NT2/D1 (cell line): ENCODE measurements around the gene RBM25.

ENCODE experiments used
- DNase-seq: peaks from one replicate; pipeline ENCODE4 v3.0.0-alpha.2; 2011; ENCODE audit warnings: low read depth, low spot score
- H3K27me3 ChIP-seq: 2 replicates; pipeline ENCODE4 v1.6.0; 2011; ENCODE audit warnings: mild to moderate bottlenecking; ENCODE audit not compliant: insufficient read length, insufficient read depth
- H3K36me3 ChIP-seq: 2 replicates; pipeline ENCODE4 v1.6.1; 2011; ENCODE audit warnings: mild to moderate bottlenecking, low read length, mixed read lengths; ENCODE audit not compliant: insufficient read depth, insufficient read length
- H3K4me1 ChIP-seq: 2 replicates; pipeline ENCODE4 v1.5.1; 2011; ENCODE audit not compliant: insufficient read depth, insufficient read length
- H3K4me3 ChIP-seq: 2 replicates; pipeline ENCODE4 v1.5.1; 2011; ENCODE audit warnings: low read depth; ENCODE audit not compliant: insufficient read length
- H3K9ac ChIP-seq: 2 replicates; pipeline ENCODE4 v1.6.0; 2011; ENCODE audit warnings: low read depth; ENCODE audit not compliant: insufficient read length
- H3K9me3 ChIP-seq: 2 replicates; pipeline ENCODE4 v1.5.1; 2011; ENCODE audit warnings: mild to moderate bottlenecking, low read length; ENCODE audit not compliant: insufficient read depth
- SUZ12 ChIP-seq: IDR thresholded peaks from 2 replicates; pipeline ENCODE4 v1.6.1; 2011; ENCODE audit not compliant: insufficient read length, insufficient read depth; ENCODE audit errors: extremely low read depth
- YY1 ChIP-seq: IDR thresholded peaks from 2 replicates; pipeline ENCODE4 v1.6.1; 2011; ENCODE audit not compliant: insufficient read length, insufficient read depth
- ZNF274 ChIP-seq: IDR thresholded peaks from 2 replicates; pipeline ENCODE4 v1.6.1; 2011; ENCODE audit warnings: mild to moderate bottlenecking, low read depth, low read length

RBM25 gene

GRCh38 chr14:73105050-73105449 lies 46.7 kb downstream of the RBM25 start:
- Histone ChIP-seq H3K9ac (no peak overlapping the region), H3K4me3 (no peak overlapping the region), H3K4me1 (no peaks in the 10 kb centered on the region), H3K36me3 (peaks cover 91% of the 10 kb centered on the region), H3K27me3 (no peaks in the 10 kb centered on the region), H3K9me3 (no peaks in the 10 kb centered on the region)
- TF ChIP-seq YY1, result no peak
- DNase-seq, result no peak

- no peak for DNase-seq
- Histone ChIP-seq H3K9me3 (no peaks in the 10 kb centered on the region), H3K4me3 (no peak overlapping the region), H3K36me3 (peaks cover 88% of the 10 kb centered on the region), H3K4me1 (no peaks in the 10 kb centered on the region), H3K27me3 (no peaks in the 10 kb centered on the region), H3K9ac (no peak overlapping the region)
- TF ChIP-seq ZNF274, result no peak
- no peak for TF ChIP-seq YY1
- TF ChIP-seq SUZ12, result no peak
These were observed 47.4 kb downstream of the RBM25 start for GRCh38 chr14:73105727-73106126.

GRCh38 chr14:73116079-73116665 lies 57.8 kb downstream of the RBM25 start:
- Histone ChIP-seq H3K4me1 (no peaks in the 10 kb centered on the region), H3K9me3 (no peaks in the 10 kb centered on the region), H3K27me3 (no peaks in the 10 kb centered on the region), H3K9ac (no peak overlapping the region), H3K36me3 (peaks cover 86% of the 10 kb centered on the region), H3K4me3 (no peak overlapping the region)
- DNase-seq, result no peak
- TF ChIP-seq YY1 (no peak), ZNF274 (no peak), SUZ12 (no peak)

- no peaks in the 10 kb centered on the region for H3K4me1 ChIP-seq
- H3K36me3 ChIP-seq, result peaks cover 34% of the 10 kb centered on the region
- no peak overlapping the region for H3K4me3 ChIP-seq
- no peaks in the 10 kb centered on the region for H3K27me3 ChIP-seq
- TF ChIP-seq ZNF274, result no peak
- TF ChIP-seq SUZ12, result no peak
- TF ChIP-seq YY1, result no peak
- DNase-seq, result no peak
- H3K9me3 ChIP-seq, result no peaks in the 10 kb centered on the region
- no peak overlapping the region for H3K9ac ChIP-seq
These were observed 66.0 kb downstream of the RBM25 start for GRCh38 chr14:73124180-73124894.

GRCh38 chr14:73125169-73125588 lies 66.8 kb downstream of the RBM25 start:
- Histone ChIP-seq H3K9ac (no peak overlapping the region), H3K4me1 (no peaks in the 10 kb centered on the region), H3K36me3 (peaks cover 26% of the 10 kb centered on the region), H3K4me3 (no peak overlapping the region), H3K27me3 (no peaks in the 10 kb centered on the region), H3K9me3 (no peaks in the 10 kb centered on the region)
- no peak for DNase-seq
- TF ChIP-seq ZNF274 (no peak), SUZ12 (no peak), YY1 (no peak)

GRCh38 chr14:73125746-73126145 lies 67.4 kb downstream of the RBM25 start:
- DNase-seq, result no peak

GRCh38 chr14:73133795-73134194 lies 75.5 kb downstream of the RBM25 start:
- no peak for DNase-seq
- Histone ChIP-seq H3K27me3 (no peaks in the 10 kb centered on the region), H3K36me3 (no peaks in the 10 kb centered on the region), H3K9ac (no peak overlapping the region), H3K9me3 (peaks cover 18% of the 10 kb centered on the region; the same call in 1 of the 2 replicates), H3K4me3 (no peak overlapping the region), H3K4me1 (no peaks in the 10 kb centered on the region)
- TF ChIP-seq ZNF274 (no peak), YY1 (no peak), SUZ12 (no peak)

More at GRCh38 chr14:73125746-73126145, 67.4 kb downstream of the RBM25 start:
- Histone ChIP-seq H3K36me3 (peaks cover 20% of the 10 kb centered on the region), H3K4me1 (no peaks in the 10 kb centered on the region), H3K9me3 (no peaks in the 10 kb centered on the region), H3K4me3 (no peak overlapping the region), H3K27me3 (no peaks in the 10 kb centered on the region), H3K9ac (no peak overlapping the region)
- TF ChIP-seq YY1 (no peak), ZNF274 (no peak), SUZ12 (no peak)
